ENCODE data around the gene MAN2B2.

- TF ChIP-seq POLR2A (IDR thresholded peaks at IDR 0.05) (no peak), POLR2AphosphoS5 (IDR thresholded peaks at IDR 0.05) (no peak)
- TF ChIP-seq, protein P1, sequence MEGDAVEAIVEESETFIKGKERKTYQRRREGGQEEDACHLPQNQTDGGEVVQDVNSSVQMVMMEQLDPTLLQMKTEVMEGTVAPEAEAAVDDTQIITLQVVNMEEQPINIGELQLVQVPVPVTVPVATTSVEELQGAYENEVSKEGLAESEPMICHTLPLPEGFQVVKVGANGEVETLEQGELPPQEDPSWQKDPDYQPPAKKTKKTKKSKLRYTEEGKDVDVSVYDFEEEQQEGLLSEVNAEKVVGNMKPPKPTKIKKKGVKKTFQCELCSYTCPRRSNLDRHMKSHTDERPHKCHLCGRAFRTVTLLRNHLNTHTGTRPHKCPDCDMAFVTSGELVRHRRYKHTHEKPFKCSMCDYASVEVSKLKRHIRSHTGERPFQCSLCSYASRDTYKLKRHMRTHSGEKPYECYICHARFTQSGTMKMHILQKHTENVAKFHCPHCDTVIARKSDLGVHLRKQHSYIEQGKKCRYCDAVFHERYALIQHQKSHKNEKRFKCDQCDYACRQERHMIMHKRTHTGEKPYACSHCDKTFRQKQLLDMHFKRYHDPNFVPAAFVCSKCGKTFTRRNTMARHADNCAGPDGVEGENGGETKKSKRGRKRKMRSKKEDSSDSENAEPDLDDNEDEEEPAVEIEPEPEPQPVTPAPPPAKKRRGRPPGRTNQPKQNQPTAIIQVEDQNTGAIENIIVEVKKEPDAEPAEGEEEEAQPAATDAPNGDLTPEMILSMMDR (IDR thresholded peaks at IDR 0.05 in 8 of 11, conservative IDR thresholded peaks at IDR 0.05 in 3 of 11) = no peak
These were observed 27.3 kb downstream of the MAN2B2 start for GRCh38 chr4:6602289-6602688.
